Amniotic stem cell (primary cell): Measurements from ENCODE around the gene BTNL9.
"Not testable (repeated sequence)": the region's sequence is repeated elsewhere in the genome, so short reads cannot be mapped to it uniquely, and the experiment has no call there.

Experiments used
- DNase-seq: peaks from one replicate; lab custom pipeline; 2025; lab: John Stamatoyannopoulos, UW

The BTNL9 gene

DNA sequence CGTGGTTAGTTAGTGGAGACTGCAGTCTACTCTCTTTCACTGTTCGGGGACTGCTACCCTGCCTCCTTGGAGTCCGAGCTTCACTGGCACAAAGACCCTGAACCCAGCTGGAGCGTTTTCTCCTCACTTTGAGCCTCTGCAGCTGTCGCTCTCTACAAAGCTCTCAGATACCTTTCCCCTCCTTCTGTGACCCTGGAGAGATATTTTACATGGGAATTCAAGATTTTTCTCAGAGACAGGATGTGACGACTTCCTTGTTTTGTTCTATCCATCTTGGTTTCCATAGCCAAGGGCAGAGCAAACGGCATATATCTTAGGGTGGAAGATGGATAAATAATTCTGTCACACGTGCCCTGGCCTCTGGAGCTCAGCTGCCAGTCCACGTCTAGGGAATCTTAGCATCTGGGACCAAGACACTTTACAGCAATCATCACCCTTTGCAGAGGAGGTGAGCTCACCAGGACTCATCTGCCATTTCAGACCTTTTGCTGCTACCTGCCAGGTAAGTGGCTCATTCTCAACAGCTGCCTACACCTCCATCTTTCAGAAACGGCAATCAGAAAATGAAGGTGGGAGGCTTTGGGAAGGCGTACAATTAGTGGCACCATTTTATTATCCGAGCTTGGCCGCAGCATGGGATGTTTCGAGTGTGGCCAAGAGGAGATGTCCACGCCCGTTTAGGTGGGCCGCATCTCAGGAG is at the start of gene BTNL9:
TSS of gene BTNL9 (plus strand) at position 336 of the 700 bp plus-strand sequence. CDS start 5,224 bp downstream, outside the sequence.
- DNase-seq = no peak

DNA sequence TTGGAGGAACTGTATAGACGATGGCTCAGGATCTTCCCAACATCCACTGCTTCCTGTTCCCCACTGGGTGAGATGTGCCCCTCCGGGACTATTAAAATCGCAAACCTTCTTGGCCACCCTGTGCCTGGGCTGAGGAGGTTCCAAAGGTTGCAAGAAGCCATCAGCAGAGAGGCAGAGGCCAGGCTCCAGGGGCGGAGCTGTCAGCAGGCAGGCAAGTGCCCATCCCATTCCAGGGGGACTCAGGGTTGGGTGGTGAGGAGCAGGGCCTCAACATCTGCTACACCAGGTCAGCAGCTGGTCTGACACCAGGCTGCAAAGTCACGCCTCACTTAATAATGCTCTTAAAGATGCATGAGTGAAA is 49.2 kb upstream of the BTNL9 start:
- DNase-seq = no peak

GRCh38 chr5:181001947-181002346 is 38.1 kb upstream of the BTNL9 start:
- no peak for DNase-seq

- DNase-seq = no peak
These were observed 34.3 kb upstream of the BTNL9 start for GRCh38 chr5:181005791-181006190.

DNA sequence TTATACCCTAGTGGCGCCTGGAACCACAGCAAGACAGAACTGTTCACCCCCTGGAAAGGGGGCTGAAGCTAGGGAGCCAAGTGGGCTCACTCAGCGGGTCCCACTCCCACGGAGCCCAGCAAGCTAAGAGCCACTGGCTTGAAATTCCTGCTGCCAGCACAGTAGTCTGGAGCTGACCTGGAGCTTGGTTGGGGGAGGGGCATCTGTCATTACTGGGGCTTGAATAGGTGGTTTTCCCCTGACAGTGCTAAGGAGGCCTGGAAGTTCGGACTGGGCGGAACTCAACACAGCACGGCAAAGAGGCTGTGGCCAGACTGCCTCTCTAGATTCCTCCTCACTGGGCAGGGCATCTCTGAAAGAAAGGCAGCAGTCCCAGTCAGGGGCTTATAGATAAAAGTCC is 31.9 kb upstream of the BTNL9 start:
- DNase-seq = no peak

DNA sequence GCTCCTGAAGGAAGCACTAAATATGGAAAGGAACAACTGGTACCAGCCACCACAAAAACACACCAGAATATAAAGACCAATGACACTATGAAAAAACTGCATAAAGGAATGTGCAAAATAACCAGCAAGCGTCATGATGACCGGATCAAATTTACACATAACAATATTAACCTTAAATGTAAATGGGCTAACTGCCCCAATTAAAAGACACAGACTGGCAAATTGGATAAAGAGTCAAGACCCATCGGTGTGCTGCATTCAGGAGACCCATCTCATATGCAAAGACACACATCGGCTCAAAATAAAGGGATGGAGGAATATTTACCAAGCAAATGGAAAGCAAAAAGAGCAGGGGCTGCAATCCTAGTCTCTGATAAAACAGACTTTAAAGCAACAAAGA is 30.0 kb upstream of the BTNL9 start:
- DNase-seq = not testable (repeated sequence)

DNA sequence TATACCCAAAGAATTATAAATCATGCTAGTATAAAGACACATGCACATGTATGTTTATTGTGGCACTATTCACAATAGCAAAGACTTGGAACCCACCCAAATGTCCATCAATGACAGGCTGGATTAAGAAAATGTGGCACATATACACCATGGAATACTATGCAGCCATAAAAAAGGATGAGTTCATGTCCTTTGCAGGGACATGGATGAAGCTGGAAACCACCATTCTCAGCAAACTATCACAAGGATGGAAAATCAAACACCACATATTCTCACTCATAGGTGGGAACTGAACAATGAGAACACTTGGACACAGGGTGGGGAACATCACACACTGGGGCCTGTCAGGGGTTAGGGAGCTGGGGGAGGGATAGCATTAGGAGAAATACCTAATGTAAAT is 25.4 kb upstream of the BTNL9 start:
- not testable (repeated sequence) for DNase-seq

DNA sequence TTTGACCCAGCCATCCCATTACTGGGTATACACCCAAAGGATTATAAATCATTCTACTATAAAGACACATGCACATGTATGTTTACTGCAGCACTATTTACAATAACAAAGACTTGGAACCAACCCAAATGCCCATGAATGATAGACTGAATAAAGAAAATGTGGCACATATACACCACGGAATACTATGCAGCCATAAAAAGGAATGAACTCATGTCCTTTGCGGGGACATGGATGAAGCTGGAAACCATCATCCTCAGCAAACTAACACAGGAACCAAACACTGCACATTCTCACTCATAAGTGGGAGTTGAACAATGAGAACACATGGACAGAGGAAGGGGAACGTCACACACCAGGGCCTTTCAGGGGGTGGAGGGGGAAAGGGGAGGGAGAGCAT is 22.6 kb upstream of the BTNL9 start:
- not testable (repeated sequence) for DNase-seq

DNA sequence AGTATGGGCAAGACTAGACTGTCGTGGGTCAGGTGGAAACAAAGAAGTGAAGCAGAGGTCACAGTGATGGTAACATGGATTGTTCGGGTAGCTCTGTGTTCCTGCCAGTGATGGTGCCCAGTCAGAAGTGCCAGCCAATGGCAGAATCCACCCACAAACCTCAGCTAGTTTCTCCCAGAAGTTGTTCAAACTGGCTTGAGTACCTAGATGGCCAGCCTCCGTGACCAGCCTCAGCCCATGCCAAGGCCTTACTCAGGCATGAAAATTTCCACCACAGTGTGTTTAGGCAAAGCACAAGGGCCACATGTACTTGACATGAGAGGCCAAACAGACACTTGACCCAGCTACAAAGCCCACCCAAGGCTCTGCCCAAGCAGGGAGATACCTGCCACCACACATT is 19.4 kb upstream of the BTNL9 start:
- no peak for DNase-seq

GRCh38 chr5:181024245-181025064 is 15.6 kb upstream of the BTNL9 start:
- DNase-seq = no peak

DNA sequence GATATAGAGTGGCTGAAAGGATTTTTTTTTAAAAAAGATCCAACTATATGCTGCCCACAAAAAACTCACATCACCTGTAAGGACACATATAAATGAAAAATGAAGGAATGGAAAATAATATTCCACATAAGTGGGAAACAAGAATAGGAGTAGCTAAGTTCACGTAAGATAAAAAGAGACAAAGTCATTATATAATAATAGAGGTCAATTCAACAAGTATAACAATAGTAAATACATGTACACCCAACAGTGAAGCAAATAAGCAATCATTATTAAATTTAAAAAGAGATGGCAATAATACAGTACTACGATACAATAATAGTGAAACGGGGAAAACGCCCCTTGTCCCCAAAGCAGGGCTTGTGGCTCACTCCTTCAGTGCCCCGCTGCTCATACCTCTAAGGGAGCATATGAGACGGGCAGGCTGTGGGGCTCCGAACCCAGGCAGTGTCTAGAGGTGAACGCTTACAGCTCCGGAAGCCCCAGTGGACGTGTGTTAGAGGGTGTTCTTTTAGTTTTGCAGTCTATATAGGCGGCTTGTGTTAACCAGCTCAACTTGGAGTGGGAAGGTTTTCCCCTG is 12.5 kb upstream of the BTNL9 start:
- DNase-seq = no peak

DNA sequence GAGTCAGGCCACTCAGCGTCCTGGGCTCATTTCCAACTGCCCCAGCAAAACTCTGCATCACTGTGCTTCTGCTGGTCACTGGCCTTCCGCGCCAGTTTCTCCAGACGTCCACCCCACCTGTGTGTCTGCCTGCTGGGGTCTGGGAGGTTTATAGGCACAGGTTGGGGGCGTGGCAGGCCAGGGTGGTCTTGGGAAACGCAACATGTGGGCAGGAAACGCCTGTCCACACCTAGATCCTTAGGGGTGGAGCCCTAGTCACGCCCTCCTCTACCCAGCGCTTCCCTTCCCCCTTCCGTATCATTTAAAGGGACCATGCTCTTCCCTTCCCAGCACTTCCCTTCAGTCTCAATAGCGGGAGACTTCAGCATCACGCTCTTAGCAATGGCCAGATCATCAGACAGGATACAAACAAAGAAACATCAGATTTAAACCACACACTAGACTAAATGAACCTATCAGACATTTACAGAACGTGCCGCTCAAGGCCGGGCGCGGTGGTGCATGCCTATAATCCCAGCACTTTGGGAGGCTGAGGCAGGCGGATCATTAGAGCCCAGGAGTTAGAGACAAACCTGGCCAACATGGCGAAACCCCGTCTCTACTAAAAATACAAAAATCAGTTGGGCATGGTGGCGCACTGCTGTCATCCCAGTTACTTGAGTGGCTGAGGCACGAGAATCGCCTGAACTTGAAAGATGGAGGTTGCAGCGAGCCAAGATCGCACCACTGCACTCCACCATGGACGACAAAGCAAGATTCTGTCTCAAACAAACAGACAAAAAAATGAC is 11.8 kb upstream of the BTNL9 start:
- no peak for DNase-seq

DNA sequence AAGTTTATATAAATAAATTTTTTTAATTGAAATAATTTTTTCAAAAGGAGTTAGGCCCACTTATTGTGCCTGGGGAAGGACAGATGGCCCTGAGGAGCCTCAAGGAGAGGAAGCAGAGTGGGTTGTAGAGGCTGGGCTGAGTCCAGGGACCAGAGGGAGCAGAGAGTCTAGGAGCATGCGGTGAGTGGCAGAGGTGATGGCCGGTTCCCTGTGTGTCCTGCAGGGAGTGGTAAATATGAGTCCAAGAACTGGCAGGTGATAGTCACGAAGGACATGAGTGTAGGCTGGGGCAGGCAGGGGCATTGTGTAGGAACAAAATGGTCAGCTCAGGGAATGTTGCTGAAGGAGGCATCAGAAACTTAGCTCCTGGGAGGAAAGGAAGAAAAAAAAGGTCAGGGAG is 8.3 kb upstream of the BTNL9 start:
- no peak for DNase-seq

- no peak for DNase-seq
These were observed 3.9 kb upstream of the BTNL9 start for GRCh38 chr5:181035991-181036815.

- no peak for DNase-seq
These were observed 3.2 kb upstream of the BTNL9 start for GRCh38 chr5:181036816-181037364.

GRCh38 chr5:181037365-181037861 is 2.7 kb upstream of the BTNL9 start:
- no peak for DNase-seq

- DNase-seq = no peak
These were observed 595 bp upstream of the BTNL9 start for GRCh38 chr5:181039471-181039870.

DNA sequence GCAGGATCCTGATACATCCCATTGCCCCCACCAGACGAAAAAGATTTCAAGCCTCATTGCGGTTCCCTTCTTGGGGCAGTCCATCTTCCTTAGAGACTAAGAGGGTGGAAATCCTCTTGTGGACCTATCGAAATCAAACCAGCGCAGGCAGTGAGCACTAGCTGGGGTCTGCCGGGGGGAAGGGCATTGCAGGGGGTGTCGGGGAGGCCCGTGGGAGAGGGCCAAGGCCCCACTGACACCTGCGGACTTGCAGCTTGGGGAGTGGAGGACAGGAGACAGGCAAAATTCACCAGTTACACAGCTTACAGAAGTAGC is 522 bp downstream of the BTNL9 start:
- no peak for DNase-seq

- no peak for DNase-seq
These were observed 977 bp downstream of the BTNL9 start for GRCh38 chr5:181041043-181041442.

- DNase-seq = no peak
These were observed 2.1 kb downstream of the BTNL9 start for GRCh38 chr5:181042036-181042713.

DNA sequence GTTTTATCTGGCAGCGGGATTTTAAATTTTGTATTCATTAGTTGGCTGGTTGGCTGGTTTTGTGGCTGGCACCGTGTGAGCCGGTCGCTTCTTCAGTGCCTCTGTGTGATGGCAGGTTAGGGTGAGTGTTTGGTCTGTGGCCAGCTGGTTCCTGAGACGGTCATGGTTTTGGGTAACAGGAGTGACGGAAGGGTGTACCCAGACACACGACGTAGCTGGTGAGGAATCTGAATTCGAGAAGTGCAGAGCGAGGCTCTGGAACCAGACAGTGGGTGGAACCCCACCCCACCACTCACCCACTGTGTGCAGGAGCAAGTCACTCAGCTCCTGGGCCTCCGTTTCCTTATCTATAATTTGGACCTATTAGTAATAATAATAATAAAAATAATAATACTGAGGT is 2.7 kb downstream of the BTNL9 start:
- no peak for DNase-seq
